A549 (cell line): ENCODE measurements around the gene UNC45B. TPM values are rescaled to one million over a fixed set of nuclear protein-coding genes. Genes with fewer than 3 reads are reported as not detected.

Source experiments
- ATAC-seq, 2 experiments: fragments of 200-7000 bp in 1 of 2; fragments of >200 bp in 1 of 2; cut with Nextera tagmentation in 1 of 2; cut with Tn5 transposase in 1 of 2; 3 replicates each; pipeline versions ENCODE4 v1.8.0 to v1.9.1; 2018 to 2020; ENCODE audit warnings: mild to moderate bottlenecking in 1 of 2, moderate library complexity in 1 of 2
- CTCF ChIA-PET: fragments of 300-600 bp; sonication (Branson Sonifier 250); formaldehyde crosslinking; extraction: SDS; loops from one replicate; lab custom pipeline; 2021; ENCODE audit warnings: antibody characterized with exemption, inconsistent platforms; lab: Yijun Ruan, JAX
- POLR2A ChIA-PET: fragments of 350-600 bp; formaldehyde crosslinking; extraction: SDS; loops from one replicate; lab custom pipeline; 2021; ENCODE audit warnings: antibody characterized with exemption, inconsistent platforms; lab: Yijun Ruan, JAX
- DNase-seq, 2 experiments: peaks; one replicate each; pipeline versions ENCODE4 v3.0.0 to v3.0.0-alpha.2; 2011 to 2016; ENCODE audit warnings: low read depth in 1 of 2, low spot score in 1 of 2
- FAIRE-seq: peaks from 2 replicates; lab custom pipeline; 2011; peaks lifted over from hg19 to GRCh38; lab: Jason Lieb, UNC
- H3K27ac ChIP-seq, 2 experiments: fragments of >200 bp; sonication (Bioruptor Twin); formaldehyde crosslinking; 3 replicates each; pipeline ENCODE4 v1.5.1; 2016 to 2017
- H3K4me1 ChIP-seq: fragments of >200 bp; sonication (Bioruptor Twin); formaldehyde crosslinking; 3 replicates; pipeline ENCODE4 v1.6.1; 2016
- H3K4me2 ChIP-seq: fragments of >200 bp; sonication (Bioruptor Twin); formaldehyde crosslinking; 3 replicates; pipeline ENCODE4 v1.6.1; 2016
- H3K4me3 ChIP-seq: fragments of >200 bp; sonication (Bioruptor Twin); formaldehyde crosslinking; 3 replicates; pipeline ENCODE4 v1.5.1; 2016
- H3K9me3 ChIP-seq: fragments of >200 bp; sonication (Bioruptor Twin); formaldehyde crosslinking; 3 replicates; pipeline ENCODE4 v1.6.1; 2016
- CHD2 ChIP-seq: fragments of 150-350 bp; IDR thresholded peaks from 2 replicates; pipeline ENCODE4 v1.6.1; 2014; ENCODE audit warnings: low read length; ENCODE audit not compliant: partially characterized antibody
- ESRRA ChIP-seq: fragments of 150-350 bp; IDR thresholded peaks from 2 replicates; pipeline ENCODE4 v1.6.1; 2014; ENCODE audit warnings: mild to moderate bottlenecking, low read length, borderline replicate concordance
- FOSB ChIP-seq: fragments of 250-450 bp; sonication (Bioruptor Pico); IDR thresholded peaks from 2 replicates; pipeline ENCODE4 v1.5.0; 2020; ENCODE audit warnings: mild to moderate bottlenecking, moderate library complexity
- FOSL2 ChIP-seq, 2 experiments: fragments of 450-650 bp in 1 of 2; fragments of >200 bp in 1 of 2; sonication (Bioruptor Twin) in 1 of 2; formaldehyde crosslinking; IDR thresholded peaks; 2 replicates each; pipeline versions ENCODE4 v1.5.0 to v1.6.1; 2016 to 2020; ENCODE audit warnings: mild to moderate bottlenecking in 1 of 2, moderate library complexity in 1 of 2
- HDAC2 ChIP-seq: fragments of 200-600 bp; sonication (generic); IDR thresholded peaks from 2 replicates; pipeline ENCODE4 v1.6.1; 2016
- KDM5A ChIP-seq: fragments of 200-600 bp; sonication (generic); IDR thresholded peaks from 2 replicates; pipeline ENCODE4 v1.6.1; 2016; ENCODE audit warnings: antibody characterized with exemption, mild to moderate bottlenecking
- MAZ ChIP-seq: fragments of 150-350 bp; IDR thresholded peaks from 2 replicates; pipeline ENCODE4 v1.6.1; 2014; ENCODE audit warnings: antibody characterized with exemption, low read depth, low read length, borderline replicate concordance
- NPAS2 ChIP-seq: fragments of 250-450 bp; sonication (Bioruptor Pico); IDR thresholded peaks from 2 replicates; pipeline ENCODE4 v1.8.0; 2022; ENCODE audit warnings: mild to moderate bottlenecking, moderate library complexity, borderline replicate concordance
- NR3C1 ChIP-seq: fragments of >200 bp; sonication (Bioruptor Twin); formaldehyde crosslinking; IDR thresholded peaks from 3 replicates; pipeline ENCODE4 v1.6.1; 2017
- RARB ChIP-seq: fragments of 250-450 bp; sonication (Bioruptor Pico); IDR thresholded peaks from 2 replicates; pipeline ENCODE4 v1.8.0; 2021; ENCODE audit warnings: mild to moderate bottlenecking, moderate library complexity
- RCOR1 ChIP-seq: fragments of 150-350 bp; IDR thresholded peaks from 2 replicates; pipeline ENCODE4 v1.6.1; 2014; ENCODE audit warnings: antibody characterized with exemption, low read length, low read depth
- RFX5 ChIP-seq: fragments of 450-650 bp; IDR thresholded peaks from 2 replicates; pipeline ENCODE4 v1.7.1; 2014; ENCODE audit warnings: antibody characterized with exemption, mild to moderate bottlenecking, moderate library complexity
- RNF2 ChIP-seq: fragments of 200-600 bp; sonication (generic); IDR thresholded peaks from 2 replicates; pipeline ENCODE4 v1.6.1; 2016; ENCODE audit warnings: low read depth, mild to moderate bottlenecking, antibody characterized with exemption, moderate library complexity, borderline replicate concordance
- ZSCAN20 ChIP-seq: fragments of 250-450 bp; sonication (Bioruptor Pico); IDR thresholded peaks from 2 replicates; pipeline ENCODE4 v1.8.0; 2022; ENCODE audit warnings: mild to moderate bottlenecking, moderate library complexity
- WGBS: methylation state at CpG from one replicate; pipeline ENCODE4 v1.1.6; 2017; ENCODE audit errors: missing lambda C conversion rate; 5-methylcytosine and 5-hydroxymethylcytosine counted together
- polyA plus RNA-seq, 4 experiments: library from polyadenylated mRNA; depleted of rRNA in 3 of 4; stranded (reverse); fragments of >200 nt; fragmentation: RNase III in 1 of 4; extraction: RNeasy Plus Mini Kit Qiagen cat#74134 plus additional on column Dnase treatment in 1 of 4; gene quantifications; 2 replicates in 3 of 4; 3 replicates in 1 of 4; pipeline ENCODE4 v1.2.3, GENCODE V29; 2011 to 2017
- TF ChIP-seq, protein P1 (sequence below): fragments of 200-600 bp; sonication (generic); IDR thresholded peaks from 2 replicates; pipeline ENCODE4 v1.6.1; 2016; ENCODE audit warnings: antibody characterized with exemption, mild to moderate bottlenecking, moderate library complexity
- TF ChIP-seq, protein P2 (sequence below): fragments of 450-650 bp; IDR thresholded peaks from 2 replicates; pipeline ENCODE4 v1.6.1; 2014; ENCODE audit warnings: antibody characterized with exemption

Gene UNC45B
- polyA plus RNA-seq, 2 of the 4 experiments (the other 2 are of a cell fraction) = not detected

DNA sequence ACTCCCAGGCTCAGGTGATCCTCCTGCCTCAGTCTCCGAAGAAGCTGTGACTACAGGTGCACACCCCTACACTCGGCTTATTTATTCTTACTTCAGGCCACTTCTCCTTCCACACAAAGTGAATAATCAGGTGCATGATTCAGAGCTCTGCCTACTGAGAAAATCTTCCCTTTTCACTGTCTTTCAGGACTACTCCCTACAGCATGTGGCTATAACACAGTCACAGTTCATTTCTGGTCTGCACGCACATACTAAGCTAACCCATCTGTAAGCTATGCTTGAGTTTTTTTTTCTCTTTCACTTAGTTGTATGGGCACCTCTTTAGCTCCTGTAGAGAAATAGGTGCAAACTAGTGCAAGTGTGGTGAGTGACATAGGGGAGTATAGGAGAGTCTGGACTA lies 87.7 kb downstream of the UNC45B start (continued):
- no peak for TF ChIP-seq HDAC2
- TF ChIP-seq RFX5 = no peak

DNA sequence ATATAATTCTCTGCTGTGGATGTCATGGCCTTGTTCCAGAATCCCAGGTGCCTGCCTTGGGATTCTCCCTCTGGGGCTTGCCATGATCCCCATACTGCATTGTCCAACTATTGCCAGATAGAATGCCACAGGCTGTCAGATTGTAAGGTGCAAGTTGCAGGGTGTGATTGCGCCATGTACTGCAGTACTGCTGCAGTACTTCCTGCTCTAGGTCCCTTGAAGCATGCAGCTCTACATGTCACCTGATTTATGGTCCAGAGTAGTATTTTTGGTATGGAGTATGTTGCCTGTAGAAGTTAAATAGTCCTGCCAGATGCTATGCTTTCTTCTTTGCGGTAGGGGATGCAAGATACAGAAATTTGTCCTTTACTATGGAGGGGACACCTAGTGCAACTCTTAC lies 88.3 kb downstream of the UNC45B start:
- DNase-seq (no peak), ATAC-seq (no peak), FAIRE-seq (no peak)
- ChIA-PET CTCF (interaction anchor here (1.0 kb wide), 1 partner anchor 77 kb away, joined by 3 read pairs; no protein-coding TSS in a partner anchor), POLR2A (no interaction called here)
- 83% methylated on average over 2 of the region's 2 CpGs for WGBS
- peaks cover 5% of the 10 kb centered on the region for H3K4me1 ChIP-seq
- TF ChIP-seq, protein P1, sequence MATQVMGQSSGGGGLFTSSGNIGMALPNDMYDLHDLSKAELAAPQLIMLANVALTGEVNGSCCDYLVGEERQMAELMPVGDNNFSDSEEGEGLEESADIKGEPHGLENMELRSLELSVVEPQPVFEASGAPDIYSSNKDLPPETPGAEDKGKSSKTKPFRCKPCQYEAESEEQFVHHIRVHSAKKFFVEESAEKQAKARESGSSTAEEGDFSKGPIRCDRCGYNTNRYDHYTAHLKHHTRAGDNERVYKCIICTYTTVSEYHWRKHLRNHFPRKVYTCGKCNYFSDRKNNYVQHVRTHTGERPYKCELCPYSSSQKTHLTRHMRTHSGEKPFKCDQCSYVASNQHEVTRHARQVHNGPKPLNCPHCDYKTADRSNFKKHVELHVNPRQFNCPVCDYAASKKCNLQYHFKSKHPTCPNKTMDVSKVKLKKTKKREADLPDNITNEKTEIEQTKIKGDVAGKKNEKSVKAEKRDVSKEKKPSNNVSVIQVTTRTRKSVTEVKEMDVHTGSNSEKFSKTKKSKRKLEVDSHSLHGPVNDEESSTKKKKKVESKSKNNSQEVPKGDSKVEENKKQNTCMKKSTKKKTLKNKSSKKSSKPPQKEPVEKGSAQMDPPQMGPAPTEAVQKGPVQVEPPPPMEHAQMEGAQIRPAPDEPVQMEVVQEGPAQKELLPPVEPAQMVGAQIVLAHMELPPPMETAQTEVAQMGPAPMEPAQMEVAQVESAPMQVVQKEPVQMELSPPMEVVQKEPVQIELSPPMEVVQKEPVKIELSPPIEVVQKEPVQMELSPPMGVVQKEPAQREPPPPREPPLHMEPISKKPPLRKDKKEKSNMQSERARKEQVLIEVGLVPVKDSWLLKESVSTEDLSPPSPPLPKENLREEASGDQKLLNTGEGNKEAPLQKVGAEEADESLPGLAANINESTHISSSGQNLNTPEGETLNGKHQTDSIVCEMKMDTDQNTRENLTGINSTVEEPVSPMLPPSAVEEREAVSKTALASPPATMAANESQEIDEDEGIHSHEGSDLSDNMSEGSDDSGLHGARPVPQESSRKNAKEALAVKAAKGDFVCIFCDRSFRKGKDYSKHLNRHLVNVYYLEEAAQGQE = no peak
- TF ChIP-seq NPAS2 (CRISPR knock-in tag) (no peak), NR3C1 (no peak), RCOR1 (no peak), KDM5A (no peak), RARB (CRISPR knock-in tag) (no peak), FOSB (CRISPR knock-in tag) (no peak), CHD2 (no peak), ZSCAN20 (CRISPR knock-in tag) (no peak)
- TF ChIP-seq, all 56 proteins: peak for 0
- Histone ChIP-seq H3K27ac (no peak overlapping the region), H3K4me3 (no peak overlapping the region), H3K9me3 (no peaks in the 10 kb centered on the region), H3K4me2 (no peak overlapping the region)

DNA sequence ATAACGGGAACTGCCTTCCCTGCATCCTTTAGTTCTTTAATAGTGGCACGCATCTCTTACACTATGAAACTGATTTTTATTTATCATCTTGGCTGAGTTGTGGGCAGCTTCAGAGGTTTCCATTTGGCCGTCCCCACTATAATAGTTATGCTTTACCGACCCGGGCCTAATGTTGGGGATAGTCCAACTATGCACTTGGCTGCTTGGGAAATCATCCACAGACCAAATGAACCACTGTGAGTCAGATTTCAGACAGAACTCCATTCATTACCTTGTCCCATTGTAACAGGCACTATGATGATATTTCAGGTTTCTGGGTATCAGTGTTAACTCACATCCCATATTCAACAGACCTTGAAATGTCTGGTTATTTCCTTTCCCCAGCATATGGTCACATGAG lies 89.2 kb downstream of the UNC45B start:
- Histone ChIP-seq H3K4me2 (no peak overlapping the region), H3K9me3 (no peaks in the 10 kb centered on the region), H3K4me3 (no peak overlapping the region)
- CTCF ChIA-PET = interaction anchor here (1.7 to 6.6 kb wide), 2 partner anchors 296 to 303 kb away, joined by 6 to 30 read pairs; no protein-coding TSS in a partner anchor
- POLR2A ChIA-PET = no interaction called here
- TF ChIP-seq RFX5 (no peak), MAZ (no peak), ESRRA (no peak), RNF2 (no peak)
- TF ChIP-seq, all 56 proteins: peak for 0
- no peak for FAIRE-seq
- DNase-seq = no peak
- ATAC-seq = no peak
- Histone ChIP-seq H3K27ac (no peak overlapping the region), H3K4me1 (peaks cover 7% of the 10 kb centered on the region)
- 79% methylated on average over 5 of the region's 5 CpGs for WGBS

DNA sequence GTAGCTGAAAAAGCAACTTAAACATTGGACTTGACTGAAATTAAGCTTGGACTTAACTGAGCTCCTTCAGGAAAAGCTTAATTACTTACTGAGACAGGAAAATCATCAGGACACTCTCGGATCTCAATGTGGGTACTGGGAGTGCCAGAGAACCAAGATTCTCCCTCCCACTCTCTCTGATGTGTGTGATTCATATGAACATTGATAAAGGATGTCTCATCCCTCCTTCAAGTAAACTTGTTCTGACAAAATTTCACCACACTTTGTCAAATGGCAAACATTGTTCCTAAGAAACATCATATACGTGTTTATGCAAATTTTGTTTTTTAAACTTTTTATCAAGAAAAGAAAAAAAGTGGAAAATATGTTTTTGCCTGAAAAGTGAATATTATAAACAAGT lies 91.2 kb downstream of the UNC45B start:
- no peak overlapping the region for H3K27ac ChIP-seq
- H3K9me3 ChIP-seq = no peaks in the 10 kb centered on the region
- ATAC-seq (no peak), DNase-seq (peak; percentile 24 to 31), FAIRE-seq (peak; percentile 91)
- no peak overlapping the region for H3K4me3 ChIP-seq
- ChIA-PET POLR2A (no interaction called here), CTCF (interaction anchor here (1.0 to 6.6 kb wide), 7 partner anchors 10 to 509 kb away, joined by 3 to 30 read pairs (median 3); no protein-coding TSS in a partner anchor)
- 0 out of 3 replicates have a peak overlapping the region, but pooled peaks have one; percentile 0 for H3K4me2 ChIP-seq
- no peak for TF ChIP-seq FOSL2 (IDR thresholded peaks at IDR 0.05)
- TF ChIP-seq FOSL2 (CRISPR knock-in tag; IDR thresholded peaks at IDR 0.05) = 0 out of 2 replicates have a peak, but pooled peaks have one; percentile 19
- TF ChIP-seq, protein P2, sequence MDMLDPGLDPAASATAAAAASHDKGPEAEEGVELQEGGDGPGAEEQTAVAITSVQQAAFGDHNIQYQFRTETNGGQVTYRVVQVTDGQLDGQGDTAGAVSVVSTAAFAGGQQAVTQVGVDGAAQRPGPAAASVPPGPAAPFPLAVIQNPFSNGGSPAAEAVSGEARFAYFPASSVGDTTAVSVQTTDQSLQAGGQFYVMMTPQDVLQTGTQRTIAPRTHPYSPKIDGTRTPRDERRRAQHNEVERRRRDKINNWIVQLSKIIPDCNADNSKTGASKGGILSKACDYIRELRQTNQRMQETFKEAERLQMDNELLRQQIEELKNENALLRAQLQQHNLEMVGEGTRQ = no peak
- H3K4me1 ChIP-seq = peaks cover 12% of the 10 kb centered on the region
- WGBS = 19% methylated on average over 2 of the region's 2 CpGs

Other genes with a start within 250 kb of the UNC45B start
- gene CCT6B, start 186.4 kb upstream of the UNC45B start, polyA plus RNA-seq (2011; rRNA removed) = 1.9 and 3.1 TPM in 2 replicates
- 0.77 to 1.3 TPM (median 0.87 TPM) in 3 replicates for gene CCT6B, start 186.4 kb upstream of the UNC45B start, polyA plus RNA-seq (2017; fragmentation: RNase III; extraction: RNeasy Plus Mini Kit Qiagen cat#74134 plus additional on column Dnase treatment)
- gene ZNF830, start 186.3 kb upstream of the UNC45B start, polyA plus RNA-seq (2011; rRNA removed) = 12.6 and 21.2 TPM in 2 replicates
- 18.4 to 20.0 TPM (median 19.9 TPM) in 3 replicates for gene ZNF830, start 186.3 kb upstream of the UNC45B start, polyA plus RNA-seq (2017; fragmentation: RNase III; extraction: RNeasy Plus Mini Kit Qiagen cat#74134 plus additional on column Dnase treatment)
- gene LIG3, start 167.3 kb upstream of the UNC45B start, polyA plus RNA-seq (2011; rRNA removed) = 56.8 and 63.4 TPM in 2 replicates
- 35.6 to 40.2 TPM (median 36.3 TPM) in 3 replicates for gene LIG3, start 167.3 kb upstream of the UNC45B start, polyA plus RNA-seq (2017; fragmentation: RNase III; extraction: RNeasy Plus Mini Kit Qiagen cat#74134 plus additional on column Dnase treatment)
- gene RFFL, start 84.1 kb upstream of the UNC45B start, polyA plus RNA-seq (2011; rRNA removed) = 35.5 and 49.4 TPM in 2 replicates
- gene RFFL, start 84.1 kb upstream of the UNC45B start, polyA plus RNA-seq (2017; fragmentation: RNase III; extraction: RNeasy Plus Mini Kit Qiagen cat#74134 plus additional on column Dnase treatment) = 22.7 to 27.0 TPM (median 23.2 TPM) in 3 replicates
- 18.4 and 21.0 TPM in 2 replicates for gene RAD51D, start 28.0 kb upstream of the UNC45B start, polyA plus RNA-seq (2011; rRNA removed)
- 17.7 to 23.8 TPM (median 20.1 TPM) in 3 replicates for gene RAD51D, start 28.0 kb upstream of the UNC45B start, polyA plus RNA-seq (2017; fragmentation: RNase III; extraction: RNeasy Plus Mini Kit Qiagen cat#74134 plus additional on column Dnase treatment)
- gene FNDC8, start 26.2 kb upstream of the UNC45B start, polyA plus RNA-seq (2011; rRNA removed) = not detected in 2 replicates
- not detected in 3 replicates for gene FNDC8, start 26.2 kb upstream of the UNC45B start, polyA plus RNA-seq (2017; fragmentation: RNase III; extraction: RNeasy Plus Mini Kit Qiagen cat#74134 plus additional on column Dnase treatment)
- 19.3 and 20.9 TPM in 2 replicates for gene NLE1, start 5.5 kb upstream of the UNC45B start, polyA plus RNA-seq (2011; rRNA removed)
- gene NLE1, start 5.5 kb upstream of the UNC45B start, polyA plus RNA-seq (2017; fragmentation: RNase III; extraction: RNeasy Plus Mini Kit Qiagen cat#74134 plus additional on column Dnase treatment) = 29.7 to 31.8 TPM (median 30.0 TPM) in 3 replicates
- gene SLC35G3, start 46.6 kb downstream of the UNC45B start, polyA plus RNA-seq (2011; rRNA removed) = not detected in 2 replicates
- not detected in 3 replicates for gene SLC35G3, start 46.6 kb downstream of the UNC45B start, polyA plus RNA-seq (2017; fragmentation: RNase III; extraction: RNeasy Plus Mini Kit Qiagen cat#74134 plus additional on column Dnase treatment)
- 30.3 and 33.1 TPM in 2 replicates for gene SLFN5, start 95.3 kb downstream of the UNC45B start, polyA plus RNA-seq (2011; rRNA removed)
- 1.6 to 2.0 TPM (median 1.9 TPM) in 3 replicates for gene SLFN5, start 95.3 kb downstream of the UNC45B start, polyA plus RNA-seq (2017; fragmentation: RNase III; extraction: RNeasy Plus Mini Kit Qiagen cat#74134 plus additional on column Dnase treatment)
- 24.0 and 27.2 TPM in 2 replicates for gene SLFN11, start 225.8 kb downstream of the UNC45B start, polyA plus RNA-seq (2011; rRNA removed)
- 6.9 to 8.2 TPM (median 7.4 TPM) in 3 replicates for gene SLFN11, start 225.8 kb downstream of the UNC45B start, polyA plus RNA-seq (2017; fragmentation: RNase III; extraction: RNeasy Plus Mini Kit Qiagen cat#74134 plus additional on column Dnase treatment)